Ovary (tissue), 9 donors: ENCODE measurements around the gene NR2F6. TPM values are rescaled to one million over a fixed set of nuclear protein-coding genes. Genes with fewer than 3 reads are reported as not detected.
A peak's percentile ranks its signal among the peaks of the same experiment; 100 is the strongest.

Experiments used
- DNase-seq, 5 donors: peaks; one replicate each; pipeline ENCODE4 v3.0.0-alpha.2; 2019 to 2020
- H3K27ac ChIP-seq, 2 donors: fragments of 200-600 bp; one replicate each; pipeline versions ENCODE4 v1.5.1 to v1.8.0; 2019 to 2022
- H3K27me3 ChIP-seq: fragments of 200-600 bp; one replicate; pipeline ENCODE4 v1.8.0; 2022
- H3K36me3 ChIP-seq: fragments of 200-600 bp; sonication (generic); one replicate; pipeline ENCODE4 v1.5.1; 2019
- H3K4me1 ChIP-seq: one replicate; pipeline ENCODE4 v1.8.1; 2013; ENCODE audit warnings: mild to moderate bottlenecking, moderate library complexity; ENCODE audit not compliant: insufficient read depth
- H3K4me3 ChIP-seq: fragments of 200-600 bp; sonication (generic); one replicate; pipeline ENCODE4 v1.5.1; 2017
- H3K9me3 ChIP-seq, 2 donors: fragments of 200-600 bp in 1 of 2; sonication (generic) in 1 of 2; one replicate each; pipeline versions ENCODE4 v1.5.1 to v1.8.1; 2013 to 2019; ENCODE audit warnings: mild to moderate bottlenecking in 1 of 2, moderate library complexity in 1 of 2
- EP300 ChIP-seq: sonication (generic); formaldehyde crosslinking; IDR thresholded peaks from one replicate; pipeline ENCODE4 v1.6.1; 2017; ENCODE audit warnings: antibody characterized with exemption
- POLR2A ChIP-seq: fragments of 450-650 bp; IDR thresholded peaks from one replicate; pipeline ENCODE4 v1.6.1; 2017; ENCODE audit warnings: antibody characterized with exemption, mild to moderate bottlenecking, moderate library complexity
- WGBS, 3 donors: extraction: QIAGEN DNeasy Blood & Tissue Kit in 1 of 3; methylation state at CpG; one replicate each; pipeline versions ENCODE4 v1.1.5 to v1.1.7; 2013 to 2017; 5-methylcytosine and 5-hydroxymethylcytosine counted together
- intact Hi-C, 4 donors: fragments of 100-400 bp; cut with DNase I; formaldehyde crosslinking; loops; one replicate each; pipeline versions ENCODE4 v1.11.0 to v1.15.1; 2022 to 2023
- polyA plus RNA-seq, 2 donors: library from polyadenylated mRNA; stranded (reverse); fragments of 200-250 nt in 1 of 2; fragments of 350-450 nt in 1 of 2; fragmentation: Illumina TruSeq in 1 of 2; extraction: RNeasy Lipid Tissue Mini Kit (QIAGEN cat#74804) in 1 of 2; gene quantifications; one replicate each; pipeline ENCODE4 v1.2.3, GENCODE V29; 2013 to 2014
- total RNA-seq, 7 donors: library from RNA; depleted of rRNA in 2 of 7; stranded (reverse); fragments of >200 nt in 2 of 7; fragmentation: NEBNext Ultra II Directional in 3 of 7; extraction: Animal tissue kit (Norgen Biotek cat#: 25700) in 3 of 7; gene quantifications; one replicate each; pipeline versions ENCODE4 v1.1.0 to v1.2.4, GENCODE V29; 2016 to 2023
- TF ChIP-seq, protein P1 (sequence below), 3 donors: fragments of 450-650 bp in 2 of 3; fragments of 200-600 bp in 1 of 3; IDR thresholded peaks; one replicate each; pipeline versions ENCODE4 v1.5.1 to v1.8.0; 2016 to 2022; ENCODE audit warnings: antibody characterized with exemption in 3 of 3, mild to moderate bottlenecking in 1 of 3
- donor health status: DM: no; HTN: no; CAD: no; lungs with moderate emphysema.
- donor health status: DM: no; HTN: no; CAD: no.
- donor health status: Bipolar disorder and iron deficiency.
- donor health status: DM: yes; HTN: yes; CAD: no.
- donor health status: DM: no; HTN: no; CAD: no.
- donor health status: DM: yes; HTN: yes; CAD: no.

NR2F6 gene
- total and polyA plus RNA-seq, 9 donors, result 3.7 to 46.4 (median 28.4) TPM

DNA sequence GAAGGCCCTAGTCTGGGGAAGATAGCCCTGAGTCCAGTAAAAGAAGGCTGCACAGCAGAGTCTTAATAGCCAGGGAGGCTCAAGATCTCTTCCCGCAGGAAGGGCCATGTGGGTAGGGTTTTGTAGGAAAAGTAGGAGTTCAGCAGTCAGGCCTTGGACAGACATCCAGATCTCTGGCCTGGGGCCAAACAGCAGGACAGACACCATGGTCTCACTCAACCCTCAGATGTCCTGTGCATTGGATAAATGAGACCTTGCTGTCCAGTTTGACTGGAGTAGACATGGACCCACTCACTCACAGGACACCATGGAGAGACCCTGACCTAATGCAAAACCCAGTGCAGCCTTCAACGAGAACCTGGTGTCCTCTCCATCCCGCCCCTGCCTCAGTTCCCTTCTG lies 15.8 kb downstream of the NR2F6 start:
- peaks cover 4% of the 10 kb centered on the region for H3K4me1 ChIP-seq
- H3K27me3 ChIP-seq, result no peaks in the 10 kb centered on the region
- no peak overlapping the region for H3K27ac ChIP-seq
- H3K36me3 ChIP-seq, result no peaks in the 10 kb centered on the region
- no peaks in the 10 kb centered on the region for H3K9me3 ChIP-seq
- whole genome bisulfite sequencing, 3 donors, result 84 to 92% (median 91%) methylated on average over 3 of the region's 3 CpGs
- TF ChIP-seq EP300, result no peak
- DNase-seq, result no peak
- intact Hi-C loops, result no loop called here
- H3K4me3 ChIP-seq, result no peak overlapping the region

DNA sequence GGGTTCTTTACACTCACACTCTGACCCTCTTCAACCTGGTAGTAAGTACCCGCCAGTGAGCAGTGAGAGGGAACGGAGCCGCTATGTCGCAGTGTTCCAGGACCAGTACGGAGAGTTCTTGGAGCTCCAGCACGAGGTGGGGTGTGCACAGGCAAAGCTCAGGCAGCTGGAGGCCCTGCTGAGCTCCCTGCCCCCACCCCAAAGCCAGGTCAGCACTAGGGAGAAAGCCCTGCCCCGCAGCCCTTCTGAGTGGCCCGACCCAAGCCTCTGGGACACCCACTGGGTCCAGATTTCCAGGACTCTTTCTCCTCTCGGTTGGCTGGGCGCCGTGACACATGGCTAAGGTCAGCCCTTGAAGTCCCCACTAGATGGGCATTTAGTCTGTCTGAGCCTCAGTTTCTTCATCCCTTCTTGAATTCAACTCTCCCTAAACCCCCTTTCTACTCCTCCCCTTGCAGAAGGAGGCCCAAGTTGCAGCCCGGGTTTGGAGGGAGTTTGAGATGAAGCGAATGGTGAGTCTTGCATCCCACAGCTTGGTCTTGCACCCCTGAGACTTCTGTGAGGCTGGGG lies 17.8 kb downstream of the NR2F6 start:
- H3K27ac ChIP-seq, result peak overlapping the region in 1 of 2 donors; percentile 23
- H3K27me3 ChIP-seq, result no peaks in the 10 kb centered on the region
- 65 to 71% (median 66%) methylated on average over 13 of the region's 13 CpGs for WGBS, 3 donors
- H3K36me3 ChIP-seq, result no peaks in the 10 kb centered on the region
- peak in 3 of 5 donors; percentile 44 to 60 (median 48) for DNase-seq
- H3K4me3 ChIP-seq, result no peak overlapping the region
- peaks cover 3% of the 10 kb centered on the region for H3K4me1 ChIP-seq
- H3K9me3 ChIP-seq, result no peaks in the 10 kb centered on the region
- TF ChIP-seq, protein P1, sequence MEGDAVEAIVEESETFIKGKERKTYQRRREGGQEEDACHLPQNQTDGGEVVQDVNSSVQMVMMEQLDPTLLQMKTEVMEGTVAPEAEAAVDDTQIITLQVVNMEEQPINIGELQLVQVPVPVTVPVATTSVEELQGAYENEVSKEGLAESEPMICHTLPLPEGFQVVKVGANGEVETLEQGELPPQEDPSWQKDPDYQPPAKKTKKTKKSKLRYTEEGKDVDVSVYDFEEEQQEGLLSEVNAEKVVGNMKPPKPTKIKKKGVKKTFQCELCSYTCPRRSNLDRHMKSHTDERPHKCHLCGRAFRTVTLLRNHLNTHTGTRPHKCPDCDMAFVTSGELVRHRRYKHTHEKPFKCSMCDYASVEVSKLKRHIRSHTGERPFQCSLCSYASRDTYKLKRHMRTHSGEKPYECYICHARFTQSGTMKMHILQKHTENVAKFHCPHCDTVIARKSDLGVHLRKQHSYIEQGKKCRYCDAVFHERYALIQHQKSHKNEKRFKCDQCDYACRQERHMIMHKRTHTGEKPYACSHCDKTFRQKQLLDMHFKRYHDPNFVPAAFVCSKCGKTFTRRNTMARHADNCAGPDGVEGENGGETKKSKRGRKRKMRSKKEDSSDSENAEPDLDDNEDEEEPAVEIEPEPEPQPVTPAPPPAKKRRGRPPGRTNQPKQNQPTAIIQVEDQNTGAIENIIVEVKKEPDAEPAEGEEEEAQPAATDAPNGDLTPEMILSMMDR (IDR thresholded peaks at IDR 0.05), result no peak
- TF ChIP-seq POLR2A, result no peak
- TF ChIP-seq EP300, result no peak
- intact Hi-C loops, result no loop called here

DNA sequence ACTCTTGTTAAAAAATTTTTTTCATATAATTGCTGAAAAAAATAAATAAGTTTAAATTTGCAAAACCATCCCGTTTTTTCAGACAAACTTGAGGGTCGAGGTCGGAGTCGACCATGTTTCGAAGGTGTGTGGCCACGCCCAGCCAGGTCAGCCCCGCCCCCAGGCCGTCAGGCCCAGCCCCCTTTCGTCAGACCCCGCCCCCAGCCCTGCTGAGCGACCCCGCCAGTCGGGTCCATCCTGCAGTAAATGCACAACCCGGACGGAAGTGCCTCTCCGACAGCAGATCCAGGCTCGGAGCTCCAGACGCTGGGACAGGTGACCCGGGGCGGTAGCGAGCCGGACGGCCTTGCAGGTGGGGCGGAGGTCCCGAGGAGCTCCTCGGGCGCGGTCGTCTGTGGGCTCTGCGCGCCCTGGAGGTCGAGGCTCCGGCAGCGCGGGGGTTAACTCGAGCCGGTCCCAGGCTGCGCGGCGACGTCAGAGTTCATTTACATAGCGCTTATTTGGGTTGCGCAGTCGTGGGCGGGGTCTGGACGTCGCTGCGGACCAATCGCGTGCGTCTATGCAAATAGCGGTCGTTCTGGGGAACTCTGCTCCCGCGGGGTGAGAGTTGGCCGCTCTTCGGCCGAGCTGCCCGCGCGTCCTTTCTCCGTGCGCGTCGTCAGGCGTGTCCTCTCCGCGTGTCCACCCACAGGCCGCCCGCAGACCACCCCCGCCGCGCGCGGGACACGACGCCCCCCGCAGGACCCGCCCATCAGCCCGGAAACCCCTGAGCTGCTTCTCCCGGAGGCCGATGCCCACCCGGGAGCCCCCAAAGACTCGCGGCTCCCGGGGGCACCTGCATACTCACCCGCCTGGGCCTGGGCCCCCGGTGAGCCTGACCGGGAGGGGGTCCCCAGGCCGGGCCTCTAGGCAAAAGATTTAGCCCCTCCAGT lies 19.5 kb downstream of the NR2F6 start, which contains the start of gene OCEL1:
Gene OCEL1, plus strand, starts transcription at position 225 of the 932 bp plus-strand sequence. Its CDS starts 22 bp downstream, at position 247.
- TF ChIP-seq EP300 (peak; percentile 13), POLR2A (peak; percentile 95)
- TF ChIP-seq, protein P1 (IDR thresholded peaks at IDR 0.05), result peak in 1 of 3 donors; percentile 20
- H3K4me3 ChIP-seq, result peak within 1 kb of the TSS; percentile 55
- peak; percentile 97 to 99 (median 98) for DNase-seq
- peak within 1 kb of the TSS; percentile 69 to 83 for H3K27ac ChIP-seq
- intact Hi-C loops, result no loop called here
- H3K4me1 ChIP-seq, result peaks cover 3% of the 10 kb centered on the region
- no peaks in the 10 kb centered on the region for H3K27me3 ChIP-seq
- no peaks in the 10 kb centered on the region for H3K9me3 ChIP-seq
- 0 to 1% (median 1%) methylated on average over 72 to 90 of the region's 90 CpGs for WGBS, 3 donors
- no peaks in the 10 kb centered on the region for H3K36me3 ChIP-seq

- no peaks in the 10 kb centered on the region for H3K9me3 ChIP-seq
- H3K4me3 ChIP-seq, result no peak overlapping the region
- DNase-seq, result peak in 1 of 5 donors; percentile 31
- no peaks in the 10 kb centered on the region for H3K36me3 ChIP-seq
- H3K27me3 ChIP-seq, result no peaks in the 10 kb centered on the region
- H3K4me1 ChIP-seq, result peaks cover 7% of the 10 kb centered on the region
- intact Hi-C loops, result no loop called here
- no peak for TF ChIP-seq EP300
- TF ChIP-seq, protein P1 (IDR thresholded peaks at IDR 0.05), result no peak
- no peak overlapping the region for H3K27ac ChIP-seq
- 72 to 82% (median 79%) methylated on average over 10 of the region's 10 CpGs for WGBS, 3 donors
Observed at GRCh38 chr19:17225053-17225452, 20.7 kb downstream of the NR2F6 start.
